NCI-H146 (cell line): ENCODE data around the gene MSANTD1.

Experiments
- DNase-seq: peaks from one replicate; lab custom pipeline; 2025; lab: John Stamatoyannopoulos, UW

MSANTD1 gene

DNA sequence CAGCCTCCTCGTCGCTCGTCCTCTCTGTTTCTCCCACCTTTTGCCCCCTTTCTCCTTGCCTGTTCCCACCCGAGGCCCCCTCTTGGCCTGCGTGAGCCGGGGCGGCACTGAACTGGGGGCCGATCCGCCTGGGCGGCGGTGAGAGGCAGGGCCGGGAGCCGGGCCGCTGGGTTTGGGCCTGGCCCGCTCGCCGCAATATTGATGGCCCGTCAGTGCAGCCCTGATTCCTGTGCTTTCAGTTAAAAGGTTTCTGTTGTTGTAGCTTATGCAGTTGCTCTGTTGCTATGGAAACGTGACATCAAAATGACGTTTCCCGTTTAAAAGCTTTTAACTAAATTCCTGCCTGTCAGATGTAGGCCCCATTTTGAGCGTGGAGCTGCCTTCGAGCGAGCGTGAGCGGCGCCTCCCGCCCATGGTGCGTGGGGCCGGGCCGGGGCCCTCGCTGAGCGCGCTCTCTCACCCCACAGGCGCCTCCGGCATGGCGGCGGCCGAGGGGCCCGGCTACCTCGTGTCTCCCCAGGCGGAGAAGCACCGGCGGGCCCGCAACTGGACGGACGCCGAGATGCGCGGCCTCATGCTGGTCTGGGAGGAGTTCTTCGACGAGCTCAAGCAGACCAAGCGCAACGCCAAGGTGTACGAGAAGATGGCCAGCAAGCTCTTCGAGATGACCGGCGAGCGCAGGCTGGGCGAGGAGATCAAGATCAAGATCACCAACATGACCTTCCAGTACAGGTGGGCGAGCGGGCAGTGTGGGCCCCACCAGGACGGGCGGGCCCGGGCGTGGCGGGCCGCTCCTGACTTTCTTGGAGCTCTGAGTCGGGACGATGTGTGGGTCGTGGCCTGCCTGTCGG lies at the start of gene MSANTD1:
TSS of gene MSANTD1 (plus strand) at position 349 of the 851 bp plus-strand sequence. CDS start at position 413, 64 bp downstream.
- DNase-seq: no peak

DNA sequence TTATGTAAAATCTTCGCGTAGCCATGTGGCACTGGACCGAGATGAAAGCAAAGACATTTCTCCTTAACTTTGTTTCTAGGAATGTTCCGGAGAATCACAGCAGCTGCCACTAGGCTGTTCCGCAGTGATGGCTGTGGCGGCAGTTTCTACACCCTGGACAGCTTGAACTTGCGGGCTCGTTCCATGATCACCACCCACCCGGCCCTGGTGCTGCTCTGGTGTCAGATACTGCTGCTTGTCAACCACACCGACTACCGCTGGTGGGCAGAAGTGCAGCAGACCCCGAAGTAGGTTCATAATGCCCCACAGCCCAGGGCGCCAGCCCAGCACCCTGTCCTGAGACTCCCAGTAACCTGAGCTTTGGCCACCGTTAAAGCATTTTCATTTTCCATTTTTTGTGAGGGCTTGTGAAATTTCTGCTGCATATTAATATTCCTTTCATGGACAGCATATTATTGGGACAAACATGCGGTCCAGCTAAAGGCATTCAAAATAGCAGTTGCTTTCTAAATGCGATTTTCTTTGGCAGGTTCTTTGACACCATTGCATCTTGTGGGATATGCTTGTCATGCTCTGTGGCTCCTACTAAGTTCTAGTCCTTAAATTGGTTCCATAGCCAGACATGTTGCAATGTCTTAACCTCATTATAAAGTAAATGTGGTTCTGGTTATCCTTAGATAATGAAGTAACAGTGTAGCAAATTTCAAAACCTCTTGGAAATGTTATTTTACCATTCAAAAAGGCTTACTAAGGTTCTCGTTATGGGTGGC lies 49.1 kb upstream of the MSANTD1 start:
- DNase-seq: no peak

DNA sequence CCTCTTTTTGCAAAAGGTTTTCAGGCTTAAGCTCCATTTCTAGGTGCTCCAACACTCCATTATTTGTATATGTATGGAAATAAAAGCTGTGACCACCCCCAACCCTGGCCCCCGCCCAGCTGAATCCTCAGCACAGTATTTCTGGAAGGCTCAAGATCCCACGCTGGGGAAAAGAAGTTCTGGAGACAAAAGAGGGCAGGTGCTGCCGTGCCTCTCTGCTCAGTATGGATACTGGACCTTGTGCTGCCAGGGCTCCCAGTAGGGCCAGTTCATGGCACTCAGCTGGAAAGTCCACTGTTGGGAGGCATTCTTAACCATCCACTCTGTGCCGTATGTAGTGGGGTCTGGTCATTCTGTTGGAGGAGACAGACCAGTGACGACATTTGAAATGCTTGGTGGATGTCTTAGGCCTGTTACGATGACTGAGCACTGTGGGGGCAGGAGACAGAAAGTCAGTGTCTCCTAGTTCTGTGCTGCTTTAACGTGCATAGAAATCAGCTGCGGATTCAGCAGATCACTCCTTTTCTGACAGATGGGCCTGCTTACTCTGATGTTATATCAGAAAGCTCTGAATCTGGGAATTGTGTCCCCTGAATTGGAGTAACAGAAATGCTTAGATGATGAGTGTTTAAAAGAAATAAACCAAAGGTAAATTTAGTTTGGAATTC lies 48.4 kb upstream of the MSANTD1 start:
- DNase-seq: no peak

DNA sequence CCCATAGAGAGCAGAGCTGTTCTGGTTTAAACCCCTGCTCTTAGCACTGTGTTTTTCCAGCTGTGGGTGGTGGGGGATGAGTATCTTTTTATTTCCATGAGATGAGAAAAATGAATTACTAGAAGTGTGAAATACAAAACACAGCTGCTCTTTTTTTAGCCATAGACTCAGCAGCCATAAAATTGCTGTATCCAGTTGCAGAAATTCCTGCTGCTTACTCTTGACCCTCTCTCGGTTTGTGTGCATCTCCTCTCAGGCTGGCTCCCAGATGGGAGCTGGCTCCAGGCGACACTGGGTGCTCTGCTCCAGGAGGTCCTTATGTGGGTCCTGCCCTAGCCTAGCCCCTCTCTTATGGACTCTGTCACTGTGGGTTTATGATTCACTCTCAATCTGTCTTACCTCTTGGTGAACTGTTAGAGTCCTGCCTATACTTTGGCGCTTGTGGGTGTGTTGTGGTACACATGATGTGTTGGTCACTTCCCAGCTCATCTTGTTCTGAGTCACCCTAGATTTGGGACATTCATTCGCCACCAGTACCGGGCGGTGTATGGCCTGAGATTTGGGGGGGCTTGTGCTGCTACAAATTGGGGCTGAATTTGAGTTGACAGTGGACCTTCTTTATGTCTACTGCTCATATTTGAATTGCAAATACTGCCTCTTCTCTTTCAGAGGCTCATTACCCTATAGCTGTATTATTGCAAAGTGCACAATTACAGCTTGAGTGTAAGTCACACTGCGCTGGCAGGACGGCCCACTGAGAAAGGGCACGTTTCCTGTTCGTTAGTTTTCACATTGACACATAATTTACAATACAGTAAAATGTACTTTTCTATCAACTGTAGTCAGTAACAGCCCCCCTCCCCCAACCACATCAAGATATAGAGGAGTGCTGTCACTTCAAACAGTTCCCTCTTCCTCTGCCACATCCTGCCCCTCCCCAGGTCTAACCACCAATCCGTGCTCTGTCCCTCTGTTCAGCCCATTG lies 46.9 kb upstream of the MSANTD1 start:
- DNase-seq: no peak

DNA sequence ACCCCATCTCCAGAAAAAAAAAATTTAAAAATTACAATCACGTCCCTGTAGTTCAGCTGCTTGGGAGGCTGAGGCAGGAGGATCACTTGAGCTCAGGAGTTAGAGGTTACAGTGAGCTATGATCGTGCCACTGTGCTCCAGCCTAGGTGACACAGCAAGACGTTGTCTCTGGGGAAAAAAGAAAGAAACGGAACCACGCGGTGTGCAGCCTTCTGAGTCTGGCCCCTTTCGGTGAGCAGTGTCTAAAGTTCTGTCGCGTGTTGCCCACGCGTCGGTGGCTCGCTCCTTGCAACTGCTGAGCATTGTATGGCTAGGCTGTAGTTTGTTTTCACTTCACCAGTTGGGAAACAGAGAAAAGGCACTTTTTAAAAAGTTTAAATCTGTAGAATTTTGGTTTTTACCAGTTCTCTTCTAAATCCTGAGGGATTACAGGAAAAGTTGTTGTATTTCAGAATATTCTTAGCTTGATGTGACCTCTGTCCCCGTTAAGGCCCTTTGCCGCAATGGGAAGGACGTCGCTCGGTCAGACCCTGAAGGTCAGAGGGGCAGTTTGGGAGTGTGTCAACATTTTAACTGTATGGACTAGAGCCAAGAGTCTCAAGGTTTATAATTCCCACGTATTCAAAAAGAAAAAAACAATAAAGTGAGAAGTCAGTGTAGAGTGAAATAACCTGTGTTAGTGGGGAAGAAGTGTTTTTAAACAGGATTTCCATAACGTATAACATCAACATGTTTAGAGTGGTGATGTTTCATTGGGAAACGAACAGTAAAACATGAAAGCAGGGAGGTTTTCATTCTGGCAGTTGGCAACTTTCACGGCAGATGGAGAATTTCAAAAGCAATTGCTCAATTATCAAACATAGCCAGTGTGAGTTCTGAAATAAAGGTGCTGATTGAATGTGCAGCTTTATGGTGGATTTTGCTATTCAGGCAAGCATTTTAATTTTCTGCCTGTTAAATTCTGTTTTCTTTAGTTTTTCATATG lies 45.8 kb upstream of the MSANTD1 start:
- no peak for DNase-seq

DNA sequence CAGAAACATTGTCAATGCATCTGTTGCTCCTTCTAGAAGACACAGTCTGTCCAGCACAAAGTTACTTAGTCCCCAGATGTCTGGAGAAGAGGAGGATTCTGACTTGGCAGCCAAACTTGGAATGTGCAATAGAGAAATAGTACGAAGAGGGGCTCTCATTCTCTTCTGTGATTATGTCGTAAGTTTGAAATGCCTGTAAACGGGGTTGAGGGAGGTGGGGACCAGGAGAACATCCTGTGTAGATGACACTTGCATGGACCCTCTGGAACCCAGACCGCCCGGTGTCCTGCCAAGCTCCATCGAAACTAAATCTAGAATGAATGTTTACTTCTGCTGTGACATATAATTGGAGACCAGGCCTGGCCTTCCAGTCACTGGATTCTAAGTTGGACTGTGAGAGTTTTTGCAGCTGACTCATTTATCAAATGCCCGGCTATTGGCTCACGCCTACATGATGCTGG lies 45.0 kb upstream of the MSANTD1 start:
- DNase-seq: no peak

DNA sequence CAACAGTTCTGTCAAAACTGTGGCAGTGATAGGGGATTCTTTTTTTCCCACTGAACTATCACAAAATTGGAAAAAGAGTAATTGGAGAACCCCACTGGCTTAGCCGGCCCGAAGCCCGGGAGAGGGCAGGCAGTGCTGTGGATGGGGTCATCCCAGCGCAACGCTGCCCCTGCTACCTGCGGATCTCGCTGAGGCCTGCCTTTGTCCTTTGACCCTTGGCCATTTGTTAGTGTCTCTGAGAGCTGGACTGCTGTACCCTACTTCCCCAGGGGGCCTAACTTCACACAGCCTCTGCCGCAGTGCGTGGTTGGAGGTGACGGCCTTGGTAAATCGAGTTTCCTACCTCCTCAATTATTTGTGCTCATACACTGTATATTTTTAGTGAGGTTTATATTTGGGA lies 43.0 kb upstream of the MSANTD1 start:
- no peak for DNase-seq

DNA sequence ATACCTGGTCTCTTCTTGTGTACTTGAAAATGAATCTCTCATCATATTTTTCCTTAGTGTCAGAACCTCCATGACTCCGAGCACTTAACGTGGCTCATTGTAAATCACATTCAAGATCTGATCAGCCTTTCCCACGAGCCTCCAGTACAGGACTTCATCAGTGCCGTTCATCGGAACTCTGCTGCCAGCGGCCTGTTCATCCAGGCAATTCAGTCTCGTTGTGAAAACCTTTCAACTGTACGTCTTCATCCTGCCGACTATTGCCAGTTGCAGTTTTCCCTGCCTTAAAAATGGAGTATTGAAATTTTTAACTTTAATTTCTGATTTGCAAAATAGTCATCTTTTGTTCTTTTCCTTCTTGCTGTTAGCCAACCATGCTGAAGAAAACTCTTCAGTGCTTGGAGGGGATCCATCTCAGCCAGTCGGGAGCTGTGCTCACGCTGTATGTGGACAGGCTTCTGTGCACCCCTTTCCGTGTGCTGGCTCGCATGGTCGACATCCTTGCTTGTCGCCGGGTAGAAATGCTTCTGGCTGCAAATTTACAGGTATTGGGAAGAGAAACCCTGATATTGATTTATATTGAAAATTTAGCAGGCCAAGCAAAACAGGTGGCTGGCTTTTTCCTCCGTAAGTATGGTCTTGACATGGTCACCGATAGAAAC lies 42.4 kb upstream of the MSANTD1 start:
- DNase-seq: no peak

DNA sequence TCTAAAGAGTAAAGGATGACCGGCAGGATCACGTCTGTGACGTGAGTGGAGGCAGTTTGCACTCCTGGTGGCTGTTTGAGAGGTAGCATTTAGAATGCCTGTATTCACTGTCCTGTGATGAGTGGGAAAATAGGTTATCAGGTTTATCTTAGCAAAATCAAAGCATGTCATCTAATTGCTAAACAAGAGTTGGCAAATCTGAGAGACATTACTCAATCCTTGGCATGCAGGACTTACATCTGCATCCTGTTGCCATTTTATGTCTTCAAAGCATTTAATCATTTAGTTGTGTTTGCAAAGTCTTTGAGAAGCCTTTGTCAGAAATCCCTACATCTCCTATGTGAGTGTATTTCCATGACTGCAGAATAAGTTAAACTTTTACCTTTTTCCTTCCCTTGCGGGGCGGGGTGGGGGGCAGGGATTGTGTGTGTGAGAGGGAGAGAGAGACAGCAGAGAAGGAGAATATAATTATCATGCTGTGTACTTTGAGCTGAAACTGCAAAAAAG lies 41.4 kb upstream of the MSANTD1 start:
- DNase-seq: no peak

DNA sequence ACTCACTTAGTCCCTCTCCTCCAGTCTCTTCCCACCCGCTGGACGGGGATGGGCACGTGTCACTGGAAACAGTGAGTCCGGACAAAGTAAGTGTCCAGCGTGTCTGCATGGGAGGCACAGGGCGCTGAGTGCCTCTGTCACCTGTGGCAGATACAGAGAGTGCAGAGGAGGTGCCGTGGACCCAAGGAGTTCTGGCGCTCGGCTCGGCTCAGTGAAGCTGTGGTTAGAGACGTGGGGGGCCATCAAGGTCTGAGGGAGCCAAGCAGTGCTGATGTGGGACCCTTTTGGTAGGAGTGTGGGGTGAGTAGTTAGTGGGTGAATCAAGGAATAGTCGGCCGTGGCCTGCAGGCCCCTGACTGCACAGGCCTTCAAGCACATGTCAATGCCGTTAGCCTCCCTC lies 40.1 kb upstream of the MSANTD1 start:
- DNase-seq: no peak

DNA sequence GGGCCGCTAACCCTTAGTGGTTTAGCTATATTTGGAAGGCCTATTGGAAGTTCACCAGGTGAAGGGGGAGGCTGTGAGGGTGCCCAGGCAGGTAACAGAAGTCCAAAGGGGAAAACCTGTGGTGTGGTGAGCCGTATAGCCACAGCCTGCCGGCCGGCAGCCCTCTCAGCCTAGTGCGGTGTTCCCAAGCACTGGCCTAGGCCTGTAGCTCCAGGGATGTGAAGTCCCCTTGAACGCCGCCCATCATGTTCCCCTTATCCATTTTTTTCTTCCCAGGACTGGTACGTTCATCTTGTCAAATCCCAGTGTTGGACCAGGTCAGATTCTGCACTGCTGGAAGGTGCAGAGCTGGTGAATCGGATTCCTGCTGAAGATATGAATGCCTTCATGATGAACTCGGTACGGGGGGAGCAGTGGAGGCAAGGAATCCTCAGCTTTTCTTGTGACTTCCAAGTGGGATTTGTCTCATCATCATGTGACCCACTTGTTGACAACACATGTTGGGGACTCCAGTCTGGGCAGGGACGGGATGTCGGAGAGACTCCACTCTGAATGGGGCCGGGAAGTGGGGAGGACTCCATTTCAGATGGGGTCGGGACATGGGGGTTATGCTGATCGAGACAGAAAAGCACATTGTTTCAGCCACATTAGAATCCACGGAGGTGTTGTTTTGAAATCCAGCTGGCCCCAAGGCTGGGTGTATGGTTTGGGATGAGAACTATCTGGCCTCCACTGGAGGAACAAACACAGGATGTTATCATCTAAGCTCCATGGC lies 39.2 kb upstream of the MSANTD1 start:
- no peak for DNase-seq

DNA sequence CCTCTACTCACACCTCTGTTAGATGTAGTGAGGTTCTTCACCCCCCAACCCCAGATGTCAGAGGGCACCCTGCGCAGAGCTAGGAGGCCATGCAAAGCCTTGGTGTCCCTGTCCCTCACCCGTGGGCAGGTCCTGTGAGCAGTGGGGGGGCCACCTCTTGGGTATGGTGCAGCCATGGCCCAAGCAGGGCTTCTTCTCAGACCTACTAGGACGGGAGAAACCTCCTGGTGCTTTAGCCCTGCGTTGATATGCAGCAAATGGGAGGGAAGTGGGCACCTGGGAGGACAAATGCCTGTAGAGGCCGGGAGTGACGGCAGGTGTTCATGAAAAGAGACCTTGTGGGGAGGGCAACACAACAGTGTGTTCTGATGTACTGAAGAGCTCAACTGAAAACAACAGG lies 38.5 kb upstream of the MSANTD1 start:
- no peak for DNase-seq

DNA sequence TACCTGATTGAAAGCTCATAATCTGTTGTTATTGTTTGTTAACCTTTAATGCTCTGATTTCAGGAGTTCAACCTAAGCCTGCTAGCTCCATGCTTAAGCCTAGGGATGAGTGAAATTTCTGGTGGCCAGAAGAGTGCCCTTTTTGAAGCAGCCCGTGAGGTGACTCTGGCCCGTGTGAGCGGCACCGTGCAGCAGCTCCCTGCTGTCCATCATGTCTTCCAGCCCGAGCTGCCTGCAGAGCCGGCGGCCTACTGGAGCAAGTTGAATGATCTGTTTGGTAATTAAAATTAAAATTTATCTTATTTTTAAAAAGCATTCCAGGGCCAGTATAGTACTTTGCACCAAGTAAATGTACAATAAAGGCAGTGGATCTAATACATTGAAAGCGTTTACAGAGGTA lies 37.1 kb upstream of the MSANTD1 start:
- no peak for DNase-seq

DNA sequence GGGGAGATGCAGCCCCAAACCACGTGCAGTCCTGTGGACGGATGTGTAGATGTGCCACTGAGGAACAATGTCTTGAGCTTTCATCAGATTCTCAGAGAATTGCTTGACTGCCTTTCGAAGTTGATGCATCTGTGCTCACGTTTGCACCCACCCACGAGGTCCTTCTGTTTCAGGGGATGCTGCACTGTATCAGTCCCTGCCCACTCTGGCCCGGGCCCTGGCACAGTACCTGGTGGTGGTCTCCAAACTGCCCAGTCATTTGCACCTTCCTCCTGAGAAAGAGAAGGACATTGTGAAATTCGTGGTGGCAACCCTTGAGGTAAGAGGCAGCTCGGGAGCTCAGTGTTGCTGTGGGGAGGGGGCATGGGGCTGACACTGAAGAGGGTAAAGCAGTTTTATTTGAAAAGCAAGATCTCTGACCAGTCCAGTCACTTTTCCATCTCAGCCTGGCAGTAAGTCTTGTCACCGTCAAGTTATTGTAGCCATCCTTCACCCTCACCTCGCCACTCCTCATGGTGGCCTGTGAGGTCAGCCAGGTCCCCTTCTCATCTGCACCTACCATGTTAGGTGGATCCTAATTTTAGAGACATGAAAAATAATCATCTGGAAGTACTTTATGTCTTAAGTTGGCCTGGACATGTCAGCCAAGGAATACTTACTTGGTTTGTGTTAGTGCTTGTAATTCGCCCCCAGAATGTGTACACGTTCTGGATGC lies 36.4 kb upstream of the MSANTD1 start:
- DNase-seq: no peak

DNA sequence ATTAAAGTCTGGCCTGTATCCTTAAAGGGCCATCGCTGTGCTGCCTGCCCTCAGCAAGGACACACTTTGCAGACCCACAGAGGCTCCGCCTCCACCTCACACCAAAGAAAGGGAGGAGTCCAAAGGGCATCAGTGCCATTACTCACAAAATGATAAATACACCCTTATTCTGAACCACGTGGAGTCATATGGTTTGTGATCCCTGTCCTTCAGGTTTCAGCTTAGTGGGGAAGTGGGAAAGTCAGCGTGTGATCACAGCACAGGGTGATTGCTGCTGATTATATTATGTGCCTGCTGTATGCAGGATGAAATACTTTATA lies 35.9 kb upstream of the MSANTD1 start:
- DNase-seq: no peak

DNA sequence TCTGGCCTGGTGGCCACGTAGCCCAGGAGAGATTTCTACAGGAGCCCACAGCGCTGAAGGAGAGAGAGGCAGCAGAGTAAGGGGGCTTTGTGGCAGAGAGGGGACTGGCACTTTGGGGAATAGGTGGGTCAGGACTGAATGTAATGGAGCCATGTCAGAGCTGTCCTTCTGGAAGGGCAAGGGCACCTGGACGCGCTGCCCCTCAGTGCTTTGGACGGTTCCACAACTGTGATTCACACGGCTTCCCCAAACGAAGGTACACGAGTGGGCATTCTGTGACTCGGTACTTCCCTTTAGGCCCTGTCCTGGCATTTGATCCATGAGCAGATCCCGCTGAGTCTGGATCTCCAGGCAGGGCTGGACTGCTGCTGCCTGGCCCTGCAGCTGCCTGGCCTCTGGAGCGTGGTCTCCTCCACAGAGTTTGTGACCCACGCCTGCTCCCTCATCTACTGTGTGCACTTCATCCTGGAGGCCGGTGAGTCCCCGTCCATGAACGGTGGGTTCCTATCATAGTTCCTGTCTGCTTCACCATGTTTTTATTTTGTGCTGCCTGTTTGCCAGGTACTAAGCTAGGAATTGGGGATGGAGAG lies 35.2 kb upstream of the MSANTD1 start:
- DNase-seq: no peak

DNA sequence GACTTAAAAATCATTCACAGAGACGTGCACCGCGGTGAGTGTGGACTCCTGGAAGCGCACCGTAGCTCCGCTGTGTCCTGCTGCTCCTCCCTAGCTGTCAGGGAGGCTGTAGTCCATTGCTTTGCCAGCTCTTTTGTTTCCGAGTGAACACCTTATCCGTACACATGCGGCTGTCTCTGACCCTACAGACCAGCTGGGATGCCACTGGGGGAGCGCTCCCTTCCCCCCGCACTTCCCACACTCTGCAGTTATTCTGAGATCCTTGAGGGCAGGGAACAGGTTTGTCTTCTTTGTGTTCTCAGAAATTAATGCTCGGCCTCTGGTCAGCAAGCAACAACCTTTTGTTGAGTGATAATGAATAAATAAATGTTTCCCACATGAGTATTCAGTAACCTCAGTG lies 33.7 kb upstream of the MSANTD1 start:
- no peak for DNase-seq

DNA sequence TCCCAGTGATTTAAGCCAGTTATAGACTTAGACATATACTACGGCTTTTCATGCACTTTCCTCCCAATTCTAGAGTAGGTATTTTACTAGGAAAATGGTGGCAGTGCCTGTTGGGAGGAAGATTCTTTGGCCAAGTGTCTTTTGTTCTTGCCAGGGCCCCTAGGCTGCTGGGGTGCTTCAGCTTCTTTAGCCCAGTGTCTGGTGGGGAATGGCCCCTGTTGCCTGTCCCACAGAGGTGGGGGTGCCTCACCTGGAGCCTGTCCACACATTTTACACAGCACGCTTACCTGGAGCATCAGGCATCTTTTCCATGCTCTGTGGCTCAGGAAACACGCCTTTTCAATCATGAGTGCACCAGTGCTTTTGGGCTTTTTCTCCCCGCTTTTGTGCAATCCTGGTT lies 33.2 kb upstream of the MSANTD1 start:
- no peak for DNase-seq
